K562 (cell line): ENCODE results near the gene PEX19. TPM values are rescaled to one million over a fixed set of nuclear protein-coding genes. Genes with fewer than 3 reads are reported as not detected.
A peak's percentile ranks its signal among the peaks of the same experiment; 100 is the strongest.

ENCODE experiments used
- ATAC-seq: fragments of 200-7000 bp; cut with Tn5 transposase; 3 replicates; pipeline ENCODE4 v1.9.1; 2020; ENCODE audit warnings: moderate library complexity
- BruUV-seq: library from RNA; stranded (reverse); fragments of 400-500 nt; replicated peaks from 2 replicates; lab custom pipeline; 2021; lab: Mats Ljungman, UMichigan
- CTCF ChIA-PET: fragments of 300-600 bp; formaldehyde crosslinking; extraction: SDS; loops from one replicate; lab custom pipeline; 2021; ENCODE audit warnings: low intra/inter-chr PET ratio; lab: Yijun Ruan, JAX
- POLR2A ChIA-PET: fragments of 300-600, 350-650 bp; sonication (Branson Sonifier 250); formaldehyde crosslinking; extraction: SDS; loops from one replicate; lab custom pipeline; 2021; ENCODE audit warnings: antibody characterized with exemption, inconsistent platforms; lab: Yijun Ruan, JAX
- DNase-seq, 4 experiments: peaks; one replicate each; pipeline versions ENCODE4 v3.0.0 to v3.0.0-alpha.2; 2011 to 2018; ENCODE audit warnings: low spot score in 3 of 4, mixed read lengths in 3 of 4; ENCODE audit errors: extremely low read depth in 1 of 4
- FAIRE-seq: peaks from 2 replicates; lab custom pipeline; 2011; peaks lifted over from hg19 to GRCh38; lab: Jason Lieb, UNC
- H2AFZ ChIP-seq: 2 replicates; pipeline ENCODE4 v1.6.0; 2011; ENCODE audit warnings: low read depth, low read length, control low read depth, inconsistent platforms
- H3K27ac ChIP-seq: fragments of 200-600 bp; 3 replicates; pipeline ENCODE4 v1.8.0; 2011; ENCODE audit warnings: low read depth, mild to moderate bottlenecking, control low read depth, inconsistent platforms, low read length, moderate library complexity, mixed read lengths; ENCODE audit errors: extremely low read depth
- H3K27me3 ChIP-seq, 2 experiments: fragments of 300-600 bp in 1 of 2; 2 replicates in 1 of 2; 3 replicates in 1 of 2; pipeline versions ENCODE4 v1.6.0 to v1.8.0; 2011; ENCODE audit warnings: inconsistent platforms in 2 of 2, low read length in 2 of 2, mild to moderate bottlenecking in 1 of 2, mixed read lengths in 1 of 2, moderate library complexity in 1 of 2; ENCODE audit not compliant: control insufficient read depth in 2 of 2, insufficient read depth in 2 of 2
- H3K36me3 ChIP-seq: fragments of 300-600 bp; 3 replicates; pipeline ENCODE4 v1.8.0; 2011; ENCODE audit warnings: mild to moderate bottlenecking, low read length, inconsistent platforms; ENCODE audit not compliant: control insufficient read depth, insufficient read depth
- H3K4me1 ChIP-seq, 2 experiments: fragments of 200-600 bp in 1 of 2; replicated peaks in 1 of 2; 2 replicates in 1 of 2; 3 replicates in 1 of 2; pipeline versions ENCODE4 v1.5.1 to v1.8.0; 2011; ENCODE audit warnings: inconsistent platforms in 2 of 2, low read length in 2 of 2, mild to moderate bottlenecking in 1 of 2, mixed read lengths in 1 of 2, moderate library complexity in 1 of 2; ENCODE audit not compliant: control insufficient read depth in 2 of 2, insufficient read depth in 2 of 2
- H3K4me2 ChIP-seq: 2 replicates; pipeline ENCODE4 v1.6.1; 2011; ENCODE audit warnings: low read length, control low read depth, inconsistent platforms, mixed read lengths; ENCODE audit not compliant: insufficient read depth
- H3K4me3 ChIP-seq: fragments of 200-600 bp; sonication (generic), shearing (Covaris generic); 2 replicates; pipeline ENCODE4 v1.5.1; 2016; ENCODE audit warnings: control low read depth, inconsistent platforms
- H3K79me2 ChIP-seq: fragments of 200-600 bp; 3 replicates; pipeline ENCODE4 v1.8.0; 2011; ENCODE audit warnings: low read length, inconsistent platforms; ENCODE audit not compliant: control insufficient read depth, insufficient read depth
- H3K9ac ChIP-seq, 2 experiments: 2 replicates each; pipeline versions ENCODE4 v1.6.0 to v1.6.1; 2011; ENCODE audit warnings: low read depth in 2 of 2, low read length in 2 of 2, control low read depth in 1 of 2, inconsistent platforms in 1 of 2, mild to moderate bottlenecking in 1 of 2, mixed read lengths in 1 of 2; ENCODE audit not compliant: insufficient read depth in 1 of 2
- H3K9me1 ChIP-seq: one replicate; pipeline ENCODE4 v1.6.0; 2011; ENCODE audit warnings: inconsistent platforms, mild to moderate bottlenecking, low read length, moderate library complexity; ENCODE audit not compliant: control insufficient read depth, insufficient read depth
- H3K9me3 ChIP-seq: replicated peaks from 2 replicates; pipeline ENCODE4 v1.5.1; 2011; ENCODE audit warnings: low read depth, low read length, inconsistent platforms; ENCODE audit not compliant: control insufficient read depth, insufficient read depth
- H4K20me1 ChIP-seq: replicated peaks from 2 replicates; pipeline ENCODE4 v1.6.1; 2011; ENCODE audit warnings: low read length, inconsistent platforms, mixed read lengths; ENCODE audit not compliant: control insufficient read depth, insufficient read depth
- CEBPG ChIP-seq, 3 experiments: fragments of 200-800 bp in 1 of 3; sonication (Bioruptor generic) in 1 of 3; sonication (generic) in 1 of 3; formaldehyde crosslinking in 1 of 3; IDR thresholded peaks in 2 of 3; conservative IDR thresholded peaks in 1 of 3; 2 replicates each; pipeline versions ENCODE4 v1.6.1 to v1.8.0; 2016 to 2022; ENCODE audit warnings: missing compliant biosample characterization in 2 of 3, missing genetic modification characterization in 2 of 3, mild to moderate bottlenecking in 1 of 3, missing genetic modification reagents in 1 of 3
- HDAC8 ChIP-seq: fragments of 450-650 bp; IDR thresholded peaks from 2 replicates; pipeline ENCODE4 v1.6.1; 2016; ENCODE audit warnings: mild to moderate bottlenecking, missing genetic modification characterization, moderate library complexity, missing compliant biosample characterization
- MAZ ChIP-seq, 2 experiments: fragments of 450-650 bp in 1 of 2; sonication (generic) in 1 of 2; formaldehyde crosslinking; IDR thresholded peaks in 1 of 2; conservative IDR thresholded peaks in 1 of 2; 2 replicates each; pipeline versions ENCODE4 v1.4.0 to v1.5.0; 2020; ENCODE audit warnings: mild to moderate bottlenecking in 1 of 2, missing genetic modification reagents in 1 of 2
- NEUROD1 ChIP-seq: fragments of 150-350 bp; IDR thresholded peaks from 2 replicates; pipeline ENCODE4 v1.6.1; 2014; ENCODE audit warnings: borderline replicate concordance, low read length, low read depth; ENCODE audit not compliant: partially characterized antibody
- RHOXF2B ChIP-seq: fragments of 250-450 bp; sonication (Bioruptor Pico); conservative IDR thresholded peaks from 2 replicates; pipeline ENCODE4 v1.5.1; 2021
- SMAD2 ChIP-seq: fragments of 150-350 bp; IDR thresholded peaks from 2 replicates; pipeline ENCODE4 v1.6.1; 2014; ENCODE audit warnings: low read depth, mild to moderate bottlenecking, low read length
- SNRNP70 ChIP-seq: fragments of 200-400 bp; formaldehyde crosslinking; optimal IDR thresholded peaks from 2 replicates; pipeline ENCODE3; 2017; ENCODE audit warnings: low read depth, low read length
- ZBED1 ChIP-seq: IDR thresholded peaks from 2 replicates; pipeline ENCODE4 v1.6.1; 2014
- ZNF239 ChIP-seq: fragments of 250-450 bp; sonication (Bioruptor Pico); IDR thresholded peaks from 2 replicates; pipeline ENCODE4 v1.4.0; 2020; ENCODE audit warnings: mild to moderate bottlenecking
- ZNF431 ChIP-seq: sonication (generic); formaldehyde crosslinking; IDR thresholded peaks from 2 replicates; pipeline ENCODE4 v1.8.0; 2022; ENCODE audit warnings: mild to moderate bottlenecking, missing genetic modification reagents
- WGBS: fragments of 100-300 bp; shearing (Covaris generic); methylation state at CpG from one replicate; pipeline ENCODE4 v1.1.6; 2016; ENCODE audit warnings: low coverage, mixed read lengths; ENCODE audit not compliant: insufficient coverage; ENCODE audit errors: missing lambda C conversion rate; 5-methylcytosine and 5-hydroxymethylcytosine counted together
- in situ Hi-C: fragments of 300-500 bp; cut with MboI; formaldehyde crosslinking; loops from 4 replicates; pipeline ENCODE4 v1.15.0; 2018; ENCODE audit warnings: inconsistent platforms, mixed read lengths
- intact Hi-C: fragments of 100-400 bp; cut with micrococcal nuclease; formaldehyde crosslinking; loops from 2 replicates; pipeline ENCODE4 v1.14.2; 2022
- polyA plus RNA-seq, 8 experiments: library from polyadenylated mRNA; depleted of rRNA in 4 of 8; stranded (reverse) in 5 of 8; unstranded in 3 of 8; fragments of >200 nt; fragmentation: Nextera tagmentation in 2 of 8; fragmentation: Illumina TruSeq in 1 of 8; extraction: Ambion mirVana in 2 of 8; extraction: Trizol in 1 of 8; gene quantifications; 2 replicates each; pipeline versions ENCODE4 v1.2.1 to v1.2.3, GENCODE V29; 2011 to 2014; ENCODE audit warnings: inconsistent platforms in 1 of 8, missing spikeins in 1 of 8
- total RNA-seq, 7 experiments: library from RNA; depleted of rRNA in 6 of 7; stranded (reverse); fragments of >200 nt in 6 of 7; fragmentation: Illumina TruSeq in 2 of 7; extraction: Trizol in 2 of 7; gene quantifications; 2 replicates each; pipeline versions ENCODE4 v1.2.1 to v1.2.3, GENCODE V29; 2011 to 2021; ENCODE audit warnings: low replicate concordance in 1 of 7
- TF ChIP-seq, protein P1 (sequence below), 2 experiments: fragments of 450-650 bp in 1 of 2; sonication (generic) in 1 of 2; formaldehyde crosslinking in 1 of 2; IDR thresholded peaks in 1 of 2; conservative IDR thresholded peaks in 1 of 2; 2 replicates each; pipeline versions ENCODE4 v1.6.1 to v1.8.1; 2016 to 2023; ENCODE audit warnings: mild to moderate bottlenecking in 2 of 2, moderate library complexity in 2 of 2, inconsistent platforms in 1 of 2, missing genetic modification reagents in 1 of 2
- TF ChIP-seq, protein P2 (sequence below): fragments of 250-450 bp; sonication (Bioruptor Pico); IDR thresholded peaks from 2 replicates; pipeline ENCODE4 v1.6.1; 2021; ENCODE audit warnings: mild to moderate bottlenecking
- TF ChIP-seq, protein P3 (sequence below), 2 experiments: IDR thresholded peaks; 2 replicates each; pipeline ENCODE4 v1.6.1; 2011; ENCODE audit warnings: borderline replicate concordance in 1 of 2, control low read depth in 1 of 2, low read depth in 1 of 2, low read length in 1 of 2, mild to moderate bottlenecking in 1 of 2, mixed read lengths in 1 of 2, moderate library complexity in 1 of 2; ENCODE audit not compliant: insufficient read depth in 1 of 2, insufficient read length in 1 of 2, poor library complexity in 1 of 2, severe bottlenecking in 1 of 2; ENCODE audit errors: extremely low read depth in 1 of 2

Gene PEX19
- total and polyA plus RNA-seq, 9 of the 15 experiments (the other 6 are each of a cell fraction or from before 2014, with no cell fraction given) = 32.5 to 103 (median 59.8) TPM

DNA sequence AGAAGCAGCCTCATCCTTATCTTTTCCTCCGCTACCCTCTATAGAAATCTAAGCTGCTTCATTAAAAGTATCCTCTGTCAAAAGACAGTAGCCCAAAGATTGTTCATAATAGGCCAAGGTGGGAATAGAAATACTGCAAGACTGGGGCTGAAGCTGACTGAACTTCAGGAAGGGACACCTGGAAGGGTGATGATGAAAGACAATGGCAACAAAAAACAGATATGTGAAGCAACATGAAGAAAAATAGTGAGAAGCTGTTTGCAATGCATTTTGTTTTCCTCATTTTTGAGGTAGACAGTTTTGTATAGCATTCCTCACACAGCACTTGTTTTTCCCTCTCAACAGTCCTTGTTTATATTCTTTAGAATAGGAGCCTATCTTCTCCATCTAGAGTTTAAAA, 39.5 kb downstream of the PEX19 start (continued):
- TF ChIP-seq CEBPG (CRISPR knock-in tag; IDR thresholded peaks at IDR 0.05) (peak; percentile 27; the same call in 1 of the 2 replicates), CEBPG (tag; conservative IDR thresholded peaks at IDR 0.05 in 1 of 2, IDR thresholded peaks at IDR 0.05 in 1 of 2) (peak in 1 of 2 experiments; percentile 89; a peak in 2 of 4 replicates), ZNF431 (no peak), RHOXF2B (CRISPR knock-in tag) (no peak), ZBED1 (no peak), SMAD2 (no peak), SNRNP70 (no peak)
- TF ChIP-seq, protein P1, sequence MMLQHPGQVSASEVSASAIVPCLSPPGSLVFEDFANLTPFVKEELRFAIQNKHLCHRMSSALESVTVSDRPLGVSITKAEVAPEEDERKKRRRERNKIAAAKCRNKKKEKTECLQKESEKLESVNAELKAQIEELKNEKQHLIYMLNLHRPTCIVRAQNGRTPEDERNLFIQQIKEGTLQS (IDR thresholded peaks at IDR 0.05) = peak; percentile 53; the same call in 1 of the 2 replicates
- TF ChIP-seq, protein P1 (CRISPR knock-in tag; conservative IDR thresholded peaks at IDR 0.05) = no peak
- TF ChIP-seq, protein P2, sequence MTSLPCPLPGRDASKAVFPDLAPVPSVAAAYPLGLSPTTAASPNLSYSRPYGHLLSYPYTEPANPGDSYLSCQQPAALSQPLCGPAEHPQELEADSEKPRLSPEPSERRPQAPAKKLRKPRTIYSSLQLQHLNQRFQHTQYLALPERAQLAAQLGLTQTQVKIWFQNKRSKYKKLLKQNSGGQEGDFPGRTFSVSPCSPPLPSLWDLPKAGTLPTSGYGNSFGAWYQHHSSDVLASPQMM (CRISPR knock-in tag) = no peak
- TF ChIP-seq, all 486 proteins: peak for 3

DNA sequence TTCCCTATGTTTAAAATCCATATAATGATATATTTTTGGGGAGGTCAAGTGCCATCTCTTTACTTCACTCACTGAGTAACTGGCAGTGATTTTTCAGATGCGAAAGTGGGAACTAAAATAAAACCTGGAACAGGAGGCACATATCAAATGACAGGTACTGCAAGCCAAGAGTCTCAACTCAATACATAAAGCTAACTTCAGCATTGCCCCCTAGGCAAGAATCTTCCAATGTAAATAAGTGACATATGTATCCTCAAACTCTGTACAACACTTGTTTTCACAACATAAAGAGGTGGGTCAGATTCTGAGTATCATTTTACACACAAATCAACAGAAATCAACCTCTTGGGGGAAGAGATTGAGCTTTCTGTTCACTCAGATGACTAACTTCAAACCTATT, 40.7 kb downstream of the PEX19 start:
- no TSS peak for BruUV-seq
- WGBS = 100% methylated on average over 1 of the region's 1 CpG
- Histone ChIP-seq H3K27me3 (no peaks in the 10 kb centered on the region), H3K9me3 (no peaks in the 10 kb centered on the region), H2AFZ (no peak overlapping the region), H3K4me3 (no peak overlapping the region), H3K79me2 (peaks cover 38% of the 10 kb centered on the region), H3K4me1 (peaks cover 0 to 3% of the 10 kb centered on the region in 2 experiments; a peak in 1 of 5 replicates), H3K36me3 (peaks cover 53% of the 10 kb centered on the region), H4K20me1 (peaks cover 8% of the 10 kb centered on the region; the same call in 1 of the 2 replicates), H3K9me1 (no peaks in the 10 kb centered on the region), H3K4me2 (no peak overlapping the region), H3K9ac (no peak overlapping the region), H3K27ac (no peak overlapping the region)
- FAIRE-seq = no peak
- intact Hi-C loops (no loop called here), in situ Hi-C loops (no loop called here)
- no peak for DNase-seq
- ChIA-PET CTCF (no interaction called here), POLR2A (interaction anchor here (0.6 to 1.3 kb wide), 6 partner anchors 8 to 128 kb away, joined by 3 to 4 read pairs (median 3); no protein-coding TSS in a partner anchor)
- ATAC-seq = no peak
- TF ChIP-seq HDAC8 (tag) (no peak), MAZ (CRISPR knock-in tag; conservative IDR thresholded peaks at IDR 0.05 in 1 of 2, IDR thresholded peaks at IDR 0.05 in 1 of 2) (no peak), ZNF239 (CRISPR knock-in tag) (no peak), NEUROD1 (no peak)
- TF ChIP-seq, protein P3, sequence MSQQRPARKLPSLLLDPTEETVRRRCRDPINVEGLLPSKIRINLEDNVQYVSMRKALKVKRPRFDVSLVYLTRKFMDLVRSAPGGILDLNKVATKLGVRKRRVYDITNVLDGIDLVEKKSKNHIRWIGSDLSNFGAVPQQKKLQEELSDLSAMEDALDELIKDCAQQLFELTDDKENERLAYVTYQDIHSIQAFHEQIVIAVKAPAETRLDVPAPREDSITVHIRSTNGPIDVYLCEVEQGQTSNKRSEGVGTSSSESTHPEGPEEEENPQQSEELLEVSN (IDR thresholded peaks at IDR 0.05; ENCODE audit: borderline replicate concordance in 1 of 2, extremely low read depth in 1 of 2, insufficient read depth in 1 of 2, insufficient read length in 1 of 2, low read depth in 1 of 2, low read length in 1 of 2, poor library complexity in 1 of 2, severe bottlenecking in 1 of 2) = no peak
- TF ChIP-seq, protein P1 (IDR thresholded peaks at IDR 0.05) = no peak
- TF ChIP-seq, protein P1 (CRISPR knock-in tag; conservative IDR thresholded peaks at IDR 0.05) = no peak
